Activated naive CD8-positive, alpha-beta T cell (primary cell): Measurements from ENCODE around the gene SEMA4C.

Experiments used
- H3K27ac Mint-ChIP-seq: one replicate; pipeline ENCODE4 v1.8.0; 2021; ENCODE audit warnings: mixed read lengths
- H3K27me3 Mint-ChIP-seq: one replicate; pipeline ENCODE4 v1.8.0; 2021; ENCODE audit warnings: mixed read lengths
- H3K36me3 Mint-ChIP-seq: one replicate; pipeline ENCODE4 v1.8.0; 2021; ENCODE audit warnings: mixed read lengths
- H3K4me1 Mint-ChIP-seq: one replicate; pipeline ENCODE4 v1.8.0; 2021; ENCODE audit warnings: low read depth, mixed read lengths
- H3K4me3 Mint-ChIP-seq: one replicate; pipeline ENCODE4 v1.8.0; 2021; ENCODE audit warnings: mild to moderate bottlenecking, mixed read lengths
- H3K9me3 Mint-ChIP-seq: one replicate; pipeline ENCODE4 v1.8.0; 2021; ENCODE audit warnings: low read depth, mixed read lengths

Gene SEMA4C

DNA sequence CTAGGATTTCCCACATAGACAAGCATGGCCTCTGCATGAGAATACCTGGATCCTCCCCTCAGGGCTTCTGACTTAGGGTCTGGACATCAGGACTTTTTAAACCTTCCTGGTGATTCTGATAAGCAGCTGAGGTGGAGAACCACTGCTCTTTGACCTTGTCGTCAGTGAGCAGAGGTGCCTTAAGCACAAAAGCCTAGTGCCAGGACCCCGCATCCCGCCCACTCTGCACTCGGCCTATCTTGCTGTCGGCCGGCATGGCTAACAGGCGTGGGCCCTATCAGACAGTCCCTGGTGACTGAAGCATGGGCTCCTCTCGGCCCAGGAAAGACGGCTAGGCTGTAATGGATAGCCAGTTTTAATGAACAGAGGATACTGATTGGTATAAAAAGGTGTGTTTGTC is 32.3 kb downstream of the SEMA4C start:
- Mint-ChIP-seq H3K27me3 (no peaks in the 10 kb centered on the region), H3K36me3 (no peaks in the 10 kb centered on the region), H3K4me3 (no peak overlapping the region), H3K27ac (no peak overlapping the region), H3K9me3 (no peaks in the 10 kb centered on the region), H3K4me1 (peaks cover 11% of the 10 kb centered on the region)

DNA sequence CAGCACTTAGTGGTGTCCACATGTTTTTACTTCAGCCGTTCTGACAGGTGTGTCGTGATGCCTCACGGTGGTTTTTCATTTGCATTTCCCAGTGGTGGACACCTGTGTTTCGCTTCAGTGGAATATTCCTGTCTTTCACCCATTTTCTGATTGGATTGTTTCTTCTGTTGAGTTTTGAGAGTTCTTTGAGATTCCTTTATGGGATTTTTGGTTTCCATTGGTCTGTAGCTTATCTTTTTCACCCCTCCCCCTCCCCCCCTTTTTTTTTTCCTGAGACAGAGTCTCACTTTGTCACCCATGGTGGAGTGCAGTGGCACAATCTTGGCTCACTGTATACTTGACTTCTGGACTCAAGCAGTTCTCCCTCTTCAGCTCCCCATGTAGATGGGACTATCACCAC is 34.0 kb downstream of the SEMA4C start:
- H3K36me3 Mint-ChIP-seq, result no peaks in the 10 kb centered on the region
- H3K4me1 Mint-ChIP-seq, result peaks cover 9% of the 10 kb centered on the region
- H3K4me3 Mint-ChIP-seq, result no peak overlapping the region
- H3K9me3 Mint-ChIP-seq, result no peaks in the 10 kb centered on the region
- no peaks in the 10 kb centered on the region for H3K27me3 Mint-ChIP-seq
- no peak overlapping the region for H3K27ac Mint-ChIP-seq

DNA sequence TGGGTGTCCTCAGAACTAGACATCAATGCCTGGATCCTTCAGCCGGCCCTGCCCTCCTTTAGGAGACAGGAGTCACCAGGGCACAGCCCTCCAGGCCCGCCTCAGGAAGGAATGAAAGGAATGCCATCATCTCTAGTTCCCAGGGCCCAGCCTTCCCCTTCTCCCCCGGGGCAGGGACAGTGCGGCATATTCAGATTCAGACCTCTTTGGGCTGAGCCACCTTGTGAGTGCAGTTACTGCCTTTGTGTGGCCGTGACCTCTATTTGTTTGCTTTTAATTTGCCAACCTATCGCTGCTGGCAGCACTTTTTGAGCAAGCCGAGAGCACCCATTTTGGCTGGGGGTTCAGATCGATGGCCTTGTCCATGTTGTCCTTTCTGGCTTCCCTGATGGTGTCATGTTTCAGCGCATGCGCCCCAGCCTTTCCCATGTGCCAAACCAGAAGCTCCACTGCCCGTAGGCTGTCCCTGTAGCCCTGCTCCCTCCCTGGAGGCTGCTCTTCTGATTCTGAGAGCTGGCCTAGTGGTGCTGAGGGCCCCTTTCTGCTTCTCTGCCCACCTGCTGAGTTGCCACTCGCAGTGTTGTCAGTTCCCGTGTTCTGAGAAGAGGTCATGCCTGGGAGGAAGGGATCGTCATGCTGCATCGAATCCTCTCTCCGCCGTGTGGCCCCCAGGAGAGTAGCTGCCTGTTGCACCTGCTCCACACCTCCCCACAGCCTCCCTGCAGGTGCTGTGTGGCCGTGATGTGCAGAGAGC is 36.9 kb downstream of the SEMA4C start:
- H3K27ac Mint-ChIP-seq, result no peak overlapping the region
- no peaks in the 10 kb centered on the region for H3K36me3 Mint-ChIP-seq
- no peak overlapping the region for H3K4me3 Mint-ChIP-seq
- H3K27me3 Mint-ChIP-seq, result no peaks in the 10 kb centered on the region
- no peaks in the 10 kb centered on the region for H3K4me1 Mint-ChIP-seq
- H3K9me3 Mint-ChIP-seq, result no peaks in the 10 kb centered on the region

DNA sequence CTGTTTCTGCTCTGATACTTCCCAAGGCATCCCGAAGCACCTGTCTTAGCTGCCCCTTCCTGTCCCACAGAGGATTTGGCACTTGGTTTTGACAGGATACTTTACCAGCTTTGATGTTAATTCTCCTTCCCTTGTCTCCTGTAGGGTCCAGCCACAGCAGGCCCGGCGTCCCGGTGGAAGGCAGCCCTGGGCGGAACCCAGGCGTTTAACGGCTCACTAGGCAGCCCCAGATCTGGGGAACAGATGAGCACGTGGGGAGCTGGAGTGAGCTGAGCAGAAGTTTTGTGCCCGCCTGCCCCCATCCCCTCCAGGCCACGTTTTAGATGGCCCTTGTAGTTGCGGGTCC is 37.5 kb downstream of the SEMA4C start:
- no peaks in the 10 kb centered on the region for H3K4me1 Mint-ChIP-seq
- H3K9me3 Mint-ChIP-seq, result no peaks in the 10 kb centered on the region
- H3K36me3 Mint-ChIP-seq, result no peaks in the 10 kb centered on the region
- H3K27ac Mint-ChIP-seq, result no peak overlapping the region
- no peaks in the 10 kb centered on the region for H3K27me3 Mint-ChIP-seq
- H3K4me3 Mint-ChIP-seq, result no peak overlapping the region

DNA sequence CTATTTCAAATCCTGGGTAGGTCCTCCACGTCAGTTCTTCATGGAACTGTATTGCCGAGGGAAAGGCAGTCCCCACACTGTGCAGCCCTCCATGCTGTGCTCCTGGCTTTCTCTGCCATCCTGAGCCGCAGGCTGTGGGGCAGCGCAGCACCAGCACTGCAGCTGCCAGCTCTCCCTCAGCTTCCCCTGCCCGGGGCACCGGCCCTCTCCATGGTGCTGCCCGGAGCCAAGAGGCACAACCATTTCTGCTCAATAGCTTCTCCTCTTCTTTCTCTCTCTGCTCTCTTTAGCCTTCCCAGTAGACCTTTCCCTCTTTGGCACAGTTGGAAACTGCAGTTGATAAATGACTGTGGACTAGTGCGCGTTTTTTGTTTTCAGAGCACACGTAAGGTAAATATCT is 38.2 kb downstream of the SEMA4C start:
- H3K4me1 Mint-ChIP-seq, result no peaks in the 10 kb centered on the region
- H3K4me3 Mint-ChIP-seq, result no peak overlapping the region
- H3K9me3 Mint-ChIP-seq, result no peaks in the 10 kb centered on the region
- no peaks in the 10 kb centered on the region for H3K27me3 Mint-ChIP-seq
- no peak overlapping the region for H3K27ac Mint-ChIP-seq
- H3K36me3 Mint-ChIP-seq, result no peaks in the 10 kb centered on the region

DNA sequence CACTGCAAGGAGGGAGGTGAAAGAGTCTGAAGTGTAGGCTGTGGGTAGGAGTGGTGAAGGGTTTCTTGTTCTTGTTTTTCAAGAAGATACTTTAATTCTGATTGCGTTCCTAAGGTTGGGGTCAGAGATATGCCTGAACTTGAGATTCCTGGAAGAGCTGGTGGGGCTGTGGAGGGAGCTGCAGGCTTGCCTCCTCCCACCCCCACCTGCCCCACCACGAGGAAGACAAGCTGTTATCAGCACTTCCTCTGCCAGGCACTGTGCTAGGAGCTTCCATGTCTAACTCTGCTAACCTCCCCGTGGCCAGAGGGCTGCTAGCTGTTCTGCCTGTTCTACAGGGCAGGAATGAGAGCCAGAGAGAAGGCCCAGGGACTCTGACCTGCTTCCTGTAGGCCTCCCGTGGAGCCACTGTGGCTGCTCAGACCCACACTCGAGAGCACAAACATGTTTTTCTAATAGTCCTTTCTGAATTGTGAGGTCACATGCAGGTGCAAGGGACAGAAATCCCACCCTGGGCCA is 39.8 kb downstream of the SEMA4C start:
- H3K4me3 Mint-ChIP-seq, result no peak overlapping the region
- no peaks in the 10 kb centered on the region for H3K9me3 Mint-ChIP-seq
- no peaks in the 10 kb centered on the region for H3K27me3 Mint-ChIP-seq
- no peaks in the 10 kb centered on the region for H3K36me3 Mint-ChIP-seq
- peak overlapping the region; percentile 25 for H3K27ac Mint-ChIP-seq
- no peaks in the 10 kb centered on the region for H3K4me1 Mint-ChIP-seq

DNA sequence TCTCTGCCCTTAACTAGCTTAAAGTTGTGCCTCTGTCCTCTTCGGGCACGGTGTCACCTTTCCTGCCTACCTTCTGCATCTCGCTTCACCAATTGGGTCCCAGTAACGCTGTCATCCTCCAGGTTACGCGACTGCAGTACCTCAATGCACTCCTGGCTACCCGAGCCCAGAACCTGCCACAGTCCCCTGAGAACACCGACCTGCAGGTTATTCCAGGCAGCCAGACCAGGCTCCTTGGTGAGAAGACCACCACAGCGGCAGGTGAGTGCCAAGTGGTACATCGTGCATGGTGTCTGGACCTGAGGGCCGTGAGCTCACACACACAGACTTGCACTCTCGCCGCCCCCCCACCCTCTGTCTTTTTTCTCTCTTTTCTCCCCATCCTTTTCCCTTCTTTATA is 41.0 kb downstream of the SEMA4C start:
- no peaks in the 10 kb centered on the region for H3K27me3 Mint-ChIP-seq
- H3K36me3 Mint-ChIP-seq, result no peaks in the 10 kb centered on the region
- peaks cover 3% of the 10 kb centered on the region for H3K4me1 Mint-ChIP-seq
- no peak overlapping the region for H3K4me3 Mint-ChIP-seq
- H3K27ac Mint-ChIP-seq, result no peak overlapping the region
- H3K9me3 Mint-ChIP-seq, result no peaks in the 10 kb centered on the region

DNA sequence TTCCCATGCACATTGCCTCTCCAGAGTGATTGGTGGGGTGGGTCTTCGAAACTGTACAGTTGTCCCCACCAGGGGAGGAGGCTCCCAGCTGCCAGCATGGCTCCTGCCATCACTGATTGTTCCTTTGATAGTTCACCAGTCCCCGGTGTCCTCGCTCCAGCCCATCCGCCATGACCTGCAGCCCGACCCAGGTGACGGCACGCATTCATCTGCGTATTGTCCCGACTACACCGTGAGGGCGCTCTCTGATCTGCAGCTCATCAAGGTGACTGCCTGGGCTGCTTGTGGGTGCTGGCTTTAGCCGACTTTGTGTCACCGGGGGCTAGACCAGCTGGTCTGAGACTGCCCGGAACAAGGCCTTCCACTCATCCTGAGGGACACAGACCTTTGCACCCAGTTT is 41.4 kb downstream of the SEMA4C start:
- Mint-ChIP-seq H3K4me1 (peaks cover 3% of the 10 kb centered on the region), H3K36me3 (no peaks in the 10 kb centered on the region), H3K27me3 (no peaks in the 10 kb centered on the region), H3K9me3 (no peaks in the 10 kb centered on the region), H3K27ac (no peak overlapping the region), H3K4me3 (no peak overlapping the region)

DNA sequence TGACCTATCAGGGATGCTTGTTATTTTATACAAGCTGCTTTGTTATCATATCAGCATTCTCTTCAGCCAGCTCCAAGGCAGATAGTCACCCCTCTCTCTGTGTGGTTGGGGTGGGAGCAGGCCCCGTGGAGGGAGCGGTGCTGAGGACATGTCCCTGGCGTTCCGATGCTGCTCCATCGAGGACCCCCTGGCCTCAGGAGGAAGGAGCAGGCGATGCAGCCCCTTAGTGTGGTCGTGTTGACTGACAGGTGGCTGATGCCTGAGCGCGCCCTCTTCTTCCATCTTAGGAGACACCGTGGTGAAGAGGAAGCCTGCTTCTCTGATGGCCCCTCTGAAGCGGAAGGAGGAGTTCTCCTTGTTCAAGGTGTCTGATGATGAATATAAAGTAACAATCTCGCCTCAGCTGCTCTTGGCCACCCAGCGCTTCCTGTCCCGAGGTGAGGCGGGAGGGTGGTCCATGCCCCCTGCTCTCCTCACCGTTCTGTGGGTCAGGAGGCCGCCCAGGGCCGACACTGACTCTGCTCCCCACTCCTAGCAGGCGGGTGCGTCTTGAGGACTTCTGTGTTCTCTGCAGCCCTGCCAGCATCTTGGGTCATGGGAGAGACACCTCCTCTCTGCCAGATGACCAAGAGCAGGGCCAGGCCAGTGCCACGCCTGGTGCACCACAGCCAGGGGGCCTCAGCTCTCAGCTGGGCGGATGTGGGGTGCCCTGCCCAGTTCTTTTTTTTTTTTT is 43.2 kb downstream of the SEMA4C start:
- Mint-ChIP-seq H3K36me3 (no peaks in the 10 kb centered on the region), H3K27me3 (no peaks in the 10 kb centered on the region), H3K27ac (no peak overlapping the region), H3K4me1 (peaks cover 7% of the 10 kb centered on the region), H3K4me3 (no peak overlapping the region), H3K9me3 (no peaks in the 10 kb centered on the region)

DNA sequence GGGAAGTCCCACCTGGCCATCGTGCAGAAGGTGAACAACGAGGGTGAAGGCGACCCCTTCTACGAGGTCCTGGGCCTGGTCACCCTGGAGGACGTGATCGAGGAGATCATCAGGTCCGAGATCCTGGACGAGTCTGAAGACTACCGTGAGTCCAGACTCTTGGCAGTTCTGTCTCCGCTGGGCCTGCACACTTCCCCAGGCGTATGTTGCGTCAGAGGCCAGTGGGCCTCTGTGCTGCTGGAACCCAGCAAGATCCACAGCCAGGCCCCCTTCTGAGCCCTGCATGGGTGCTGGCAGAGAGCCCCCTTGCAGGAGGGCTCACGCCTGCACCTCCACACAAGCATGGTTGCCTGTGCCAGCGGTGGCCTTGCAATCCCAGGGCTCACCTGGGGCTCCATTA is 44.8 kb downstream of the SEMA4C start:
- H3K36me3 Mint-ChIP-seq, result no peaks in the 10 kb centered on the region

DNA sequence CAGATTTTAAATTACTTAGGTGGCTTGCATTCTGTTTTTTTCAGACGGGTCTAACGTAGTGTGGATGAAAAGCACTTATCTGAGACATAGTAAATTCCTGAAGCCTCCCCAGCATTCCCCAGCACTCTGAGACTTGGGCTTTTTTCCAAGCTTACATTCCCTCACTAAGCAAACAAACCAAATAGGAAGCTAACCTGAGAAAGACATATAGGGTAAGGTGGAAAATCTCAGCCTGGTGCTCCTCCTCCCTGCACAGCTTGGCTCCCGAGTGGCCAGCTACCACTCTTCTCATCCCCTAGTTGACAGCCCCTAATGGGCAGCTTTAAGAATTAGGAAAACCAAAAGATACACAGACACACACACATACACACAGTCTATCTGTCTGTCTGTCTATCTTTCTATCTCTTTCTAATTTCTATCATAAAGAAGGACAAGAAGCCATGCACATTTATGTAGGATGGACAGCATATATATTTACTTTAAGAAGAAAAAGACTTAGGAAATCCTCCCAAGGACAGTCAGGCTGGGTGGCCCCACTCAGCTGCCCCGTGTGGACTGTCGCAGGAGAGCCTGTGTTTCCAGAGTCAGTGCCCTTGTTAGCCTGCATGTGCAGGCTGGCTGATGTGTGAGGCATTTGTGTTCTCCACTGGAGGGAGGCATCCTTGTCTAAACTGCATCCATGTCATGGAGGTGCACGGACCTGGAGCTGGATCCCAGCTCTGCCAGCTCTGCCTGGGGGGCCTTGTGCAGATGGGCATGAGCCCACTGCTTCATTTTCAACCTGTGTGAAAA is 45.6 kb downstream of the SEMA4C start:
- no peaks in the 10 kb centered on the region for H3K9me3 Mint-ChIP-seq
- no peaks in the 10 kb centered on the region for H3K27me3 Mint-ChIP-seq
- peaks cover 31% of the 10 kb centered on the region for H3K4me1 Mint-ChIP-seq
- H3K4me3 Mint-ChIP-seq, result no peak overlapping the region
- H3K36me3 Mint-ChIP-seq, result no peaks in the 10 kb centered on the region
- H3K27ac Mint-ChIP-seq, result peak overlapping the region; percentile 61

More for the DNA sequence above, 44.8 kb downstream of the SEMA4C start:
- Mint-ChIP-seq H3K27ac (no peak overlapping the region), H3K4me3 (no peak overlapping the region), H3K27me3 (no peaks in the 10 kb centered on the region), H3K9me3 (no peaks in the 10 kb centered on the region), H3K4me1 (peaks cover 23% of the 10 kb centered on the region)

DNA sequence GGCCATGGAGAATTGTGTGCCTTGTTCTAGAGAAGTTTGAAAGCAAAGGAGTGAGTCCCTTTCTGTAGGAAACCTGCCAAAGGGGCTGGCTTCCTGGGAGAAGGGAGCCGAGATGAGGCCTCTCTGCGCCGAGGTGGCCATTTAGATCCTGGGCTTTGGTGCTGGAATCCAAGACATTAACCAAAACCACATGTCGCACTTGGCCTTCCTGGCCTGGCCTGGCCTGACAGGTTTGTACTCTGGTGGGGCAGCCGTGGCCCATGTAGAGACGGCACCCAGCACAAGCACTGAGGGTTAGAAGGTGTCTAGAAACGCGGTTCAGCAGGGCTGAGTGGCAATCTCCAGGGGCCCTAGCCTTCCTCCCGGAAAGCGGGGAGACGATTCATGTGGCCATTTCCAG is 46.7 kb downstream of the SEMA4C start:
- no peaks in the 10 kb centered on the region for H3K9me3 Mint-ChIP-seq
- no peak overlapping the region for H3K27ac Mint-ChIP-seq
- peaks cover 2% of the 10 kb centered on the region for H3K36me3 Mint-ChIP-seq
- peaks cover 42% of the 10 kb centered on the region for H3K4me1 Mint-ChIP-seq
- no peak overlapping the region for H3K4me3 Mint-ChIP-seq
- H3K27me3 Mint-ChIP-seq, result no peaks in the 10 kb centered on the region

DNA sequence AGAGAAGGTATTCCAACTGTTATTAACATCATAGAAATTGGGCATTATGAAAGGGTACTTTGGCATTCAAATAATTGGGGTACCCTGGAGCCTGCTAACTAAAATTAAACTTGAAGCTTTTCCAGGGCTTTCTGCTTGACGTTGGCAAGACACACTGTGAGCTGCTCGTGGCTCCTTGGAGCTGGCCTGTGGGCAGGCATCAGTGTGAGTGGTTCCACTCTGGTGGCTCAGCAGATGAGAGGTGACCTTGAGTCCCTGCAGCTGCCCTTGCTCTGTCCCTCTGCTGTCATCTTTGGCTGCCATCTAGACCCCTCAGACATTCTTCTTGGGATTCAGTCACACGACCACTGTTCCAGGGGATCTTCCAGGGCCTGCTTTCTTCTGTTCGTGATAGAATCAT is 47.1 kb downstream of the SEMA4C start:
- peak overlapping the region; percentile 55 for H3K27ac Mint-ChIP-seq
- peaks cover 2% of the 10 kb centered on the region for H3K36me3 Mint-ChIP-seq
- no peaks in the 10 kb centered on the region for H3K27me3 Mint-ChIP-seq
- H3K4me1 Mint-ChIP-seq, result peaks cover 46% of the 10 kb centered on the region
- H3K4me3 Mint-ChIP-seq, result no peak overlapping the region
- no peaks in the 10 kb centered on the region for H3K9me3 Mint-ChIP-seq

DNA sequence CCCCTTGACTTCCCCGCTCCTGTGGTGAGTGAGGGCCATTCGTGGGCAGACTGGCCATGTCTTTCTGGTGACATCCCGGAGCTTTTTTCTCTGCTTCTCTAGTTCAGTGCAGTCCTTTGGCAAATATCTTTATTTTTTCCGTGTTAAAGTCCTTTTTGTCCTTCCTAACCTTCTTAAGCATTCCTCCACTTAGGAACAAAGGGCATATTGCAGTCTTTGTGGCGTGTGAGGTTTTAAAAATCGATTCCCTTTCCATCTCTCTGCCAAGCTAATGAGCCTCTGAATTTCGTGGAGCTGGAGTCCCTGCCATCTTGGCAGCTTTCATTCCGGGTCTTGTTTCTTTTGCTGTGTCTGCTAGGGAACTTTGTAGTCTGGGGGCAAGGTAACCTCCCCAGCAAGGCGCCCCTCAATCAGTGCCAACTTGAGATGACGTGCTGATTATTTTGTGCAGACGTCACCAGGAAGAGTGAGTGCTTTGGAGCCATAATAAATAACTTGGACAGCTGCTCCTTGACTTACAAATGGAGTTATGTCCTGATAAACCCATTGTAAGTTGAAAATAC is 48.7 kb downstream of the SEMA4C start:
- H3K9me3 Mint-ChIP-seq, result no peaks in the 10 kb centered on the region
- no peaks in the 10 kb centered on the region for H3K27me3 Mint-ChIP-seq
- H3K4me1 Mint-ChIP-seq, result peaks cover 52% of the 10 kb centered on the region
- no peak overlapping the region for H3K27ac Mint-ChIP-seq
- peaks cover 2% of the 10 kb centered on the region for H3K36me3 Mint-ChIP-seq
- no peak overlapping the region for H3K4me3 Mint-ChIP-seq
